ENCODE results near the gene DRD2.

DRD2 gene

GRCh38 chr11:113484223-113484622 is 9.0 kb upstream of the DRD2 start:
- no peak for DNase-seq (ENCODE audit: low spot score)

GRCh38 chr11:113481672-113482071 is 6.5 kb upstream of the DRD2 start:
- DNase-seq (ENCODE audit: low spot score) = peak; percentile 9

DNA sequence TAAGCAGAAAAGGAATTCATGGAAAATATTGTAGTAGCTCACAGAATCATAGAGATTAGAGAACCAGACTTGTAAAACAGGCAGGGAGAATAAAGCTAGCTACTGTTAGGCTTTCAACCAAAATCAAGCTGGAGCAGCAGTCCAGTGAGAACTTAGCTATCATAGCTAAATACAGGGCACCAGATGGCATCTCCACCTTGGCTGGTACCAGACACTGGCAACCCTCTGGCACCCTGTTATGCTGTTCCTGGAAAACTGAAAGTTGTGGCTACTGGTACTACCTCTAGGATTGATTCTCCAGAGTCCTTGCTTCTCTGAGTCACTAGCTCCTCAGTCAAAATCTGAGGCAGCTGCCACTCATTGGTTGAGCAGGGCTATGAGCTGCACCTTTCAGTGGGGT is 6.0 kb upstream of the DRD2 start:
- no peak for DNase-seq (ENCODE audit: low spot score)

DNA sequence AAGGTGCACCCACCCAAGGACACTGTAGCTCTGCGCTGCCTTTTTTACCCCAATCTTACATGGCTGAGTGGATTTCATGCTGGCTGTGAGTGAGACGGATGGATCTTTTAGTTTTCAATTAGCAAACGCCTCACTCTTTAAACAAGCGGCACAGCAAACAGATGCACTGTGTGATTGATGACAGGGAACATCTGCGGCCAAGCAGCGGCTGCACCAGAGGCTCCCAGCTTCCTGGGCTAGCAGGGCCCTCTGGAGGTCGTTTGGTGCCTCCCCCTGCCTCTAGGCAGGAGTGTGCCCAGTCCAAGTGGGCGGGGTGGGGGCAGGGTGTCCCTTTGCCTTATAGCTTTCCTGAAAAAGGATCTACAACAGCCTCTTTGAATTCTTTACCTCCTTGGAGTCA is 2.1 kb upstream of the DRD2 start:
- DNase-seq (ENCODE audit: low spot score) = no peak

DNA sequence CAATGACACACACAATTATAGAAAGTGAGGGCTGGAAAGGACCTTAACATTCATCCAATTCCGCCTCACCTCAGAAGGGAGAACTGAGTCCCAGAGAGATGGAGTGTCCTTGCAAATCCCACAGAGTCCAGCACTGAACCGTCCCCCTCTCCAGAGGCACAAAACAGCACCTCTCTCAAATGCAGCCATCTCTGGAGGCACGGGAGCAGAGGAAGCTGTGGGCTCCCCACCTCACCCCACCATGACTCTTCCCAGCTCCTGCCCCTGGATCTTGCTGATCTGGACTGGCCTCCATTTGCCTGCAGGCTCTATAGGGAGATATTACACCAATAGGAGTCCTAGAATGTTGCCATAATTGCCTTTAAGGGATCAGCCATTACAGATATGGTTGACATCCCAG is 1.4 kb upstream of the DRD2 start:
- DNase-seq (ENCODE audit: low spot score) = no peak

- DNase-seq (ENCODE audit: low spot score) = peak; percentile 64
Observed at GRCh38 chr11:113474362-113475159, 637 bp downstream of the DRD2 start.

DNA sequence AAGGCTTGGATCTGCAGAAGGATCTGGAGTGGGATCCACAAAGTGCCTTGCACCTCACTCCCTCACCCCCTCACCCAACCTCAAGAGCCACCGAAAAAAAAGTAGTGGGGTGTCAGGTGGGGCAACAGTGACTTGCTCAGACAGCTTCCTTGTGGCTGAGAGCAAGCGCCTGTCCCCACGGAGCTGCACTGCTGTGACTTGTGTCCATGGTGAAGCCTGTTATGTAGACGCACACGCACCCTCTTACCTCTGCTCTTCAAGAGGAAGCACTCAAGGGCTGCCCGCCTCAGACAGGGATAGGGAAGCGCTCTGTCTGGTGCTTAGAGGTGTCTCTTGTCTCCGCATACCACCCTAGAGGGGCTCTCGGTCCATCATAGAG is 1.2 kb downstream of the DRD2 start:
- DNase-seq (ENCODE audit: low spot score) = no peak

- DNase-seq (ENCODE audit: low spot score) = no peak
Observed at GRCh38 chr11:113472471-113472870, 2.7 kb downstream of the DRD2 start.

DNA sequence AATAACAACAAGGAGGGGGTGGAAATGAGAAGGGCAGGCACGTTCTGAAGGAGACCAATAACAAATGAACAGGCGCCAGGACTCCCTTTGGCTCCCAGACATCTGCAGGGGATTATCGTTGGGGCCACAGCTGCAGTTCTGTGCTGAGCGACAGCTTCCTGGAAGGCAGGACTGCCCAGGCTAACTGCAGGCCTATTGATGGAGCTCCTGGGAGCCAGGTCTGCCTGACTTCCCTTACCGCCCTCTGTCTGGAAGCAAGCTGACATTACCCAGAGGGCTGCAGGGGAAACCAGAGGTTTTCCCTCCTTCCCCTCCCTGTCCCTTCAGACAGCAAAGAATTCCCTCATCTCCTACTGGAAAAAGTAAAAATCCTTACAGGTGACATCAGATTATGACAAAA is 5.0 kb downstream of the DRD2 start:
- no peak for DNase-seq (ENCODE audit: low spot score)

GRCh38 chr11:113468726-113469345 is 6.4 kb downstream of the DRD2 start:
- DNase-seq (ENCODE audit: low spot score) = no peak

DNA sequence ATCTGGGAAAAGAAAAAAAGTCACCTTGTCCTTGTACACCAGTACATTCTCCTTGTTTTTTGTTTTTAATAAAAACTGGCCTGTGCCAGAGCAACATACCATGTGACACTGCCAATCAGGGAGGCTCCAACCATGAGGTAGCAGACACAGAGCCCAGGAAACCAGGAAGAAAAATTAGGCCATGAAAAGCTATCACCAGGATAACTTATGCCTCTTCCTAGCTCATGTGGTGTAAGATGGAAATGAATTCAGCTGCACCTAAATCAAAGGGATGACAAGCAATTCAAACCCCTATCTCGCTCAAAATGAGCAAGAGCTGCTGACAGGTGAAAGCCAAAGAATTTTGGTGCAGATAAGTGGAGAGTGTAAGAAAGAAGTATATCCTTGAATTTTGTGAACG is 7.7 kb downstream of the DRD2 start:
- no peak for DNase-seq (ENCODE audit: low spot score)

DNA sequence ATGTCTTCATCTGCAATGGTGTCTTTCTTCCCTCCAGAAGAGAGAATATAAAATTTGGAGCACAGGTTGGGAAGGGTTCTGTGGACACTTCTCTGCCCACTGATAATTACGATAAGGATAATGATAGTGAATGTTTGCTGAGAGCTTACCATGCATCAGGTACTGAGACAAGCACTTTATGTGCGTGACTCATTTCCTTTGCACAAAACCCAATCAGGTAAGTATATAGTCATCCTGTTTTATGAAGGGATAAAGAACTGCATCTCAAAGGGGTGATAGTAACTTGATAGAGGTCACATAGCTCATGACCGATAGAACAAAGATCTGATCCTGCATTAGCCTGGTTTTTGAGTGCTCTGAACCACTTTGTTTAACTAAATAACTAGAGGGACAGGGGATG is 9.4 kb downstream of the DRD2 start:
- no peak for DNase-seq (ENCODE audit: low spot score)

DNA sequence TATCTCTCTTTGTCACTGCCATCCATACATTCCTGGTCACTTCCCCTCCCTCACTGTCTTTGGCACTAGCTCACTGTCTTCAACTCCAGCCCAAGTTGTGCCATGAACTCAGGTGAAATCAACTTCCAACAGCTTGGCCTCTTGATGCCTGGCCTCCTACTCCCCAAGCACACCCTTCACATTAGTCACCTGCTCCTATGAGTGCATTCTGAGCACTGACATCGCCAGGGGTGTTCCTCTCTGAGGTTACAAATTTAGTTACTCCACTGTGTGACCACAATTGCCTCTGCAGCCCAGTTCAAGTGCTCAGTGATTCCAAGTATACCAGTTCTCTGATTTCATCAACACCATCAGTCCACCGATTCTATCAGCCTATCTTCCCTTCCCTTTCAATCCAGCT is 10.8 kb downstream of the DRD2 start:
- DNase-seq (ENCODE audit: low spot score) = no peak

DNA sequence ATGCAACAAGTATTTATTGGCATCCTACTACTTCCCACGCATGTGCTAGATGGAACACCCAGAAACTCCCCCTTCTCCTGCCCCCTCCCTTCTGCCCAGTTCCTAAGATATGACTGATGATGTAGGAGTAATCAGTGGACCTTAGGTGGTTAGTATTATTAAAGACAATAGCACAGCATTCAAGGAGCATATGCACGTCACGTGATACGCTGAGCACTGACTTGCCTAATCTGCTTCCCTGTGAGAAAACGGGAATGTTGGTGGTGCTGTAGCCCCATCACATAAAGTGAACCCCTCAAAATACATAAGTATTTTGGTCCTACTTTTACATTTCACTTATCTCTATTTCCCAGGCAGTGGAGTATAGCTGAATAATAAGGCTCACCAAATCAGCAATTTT is 12.4 kb downstream of the DRD2 start:
- DNase-seq (ENCODE audit: low spot score) = no peak

DNA sequence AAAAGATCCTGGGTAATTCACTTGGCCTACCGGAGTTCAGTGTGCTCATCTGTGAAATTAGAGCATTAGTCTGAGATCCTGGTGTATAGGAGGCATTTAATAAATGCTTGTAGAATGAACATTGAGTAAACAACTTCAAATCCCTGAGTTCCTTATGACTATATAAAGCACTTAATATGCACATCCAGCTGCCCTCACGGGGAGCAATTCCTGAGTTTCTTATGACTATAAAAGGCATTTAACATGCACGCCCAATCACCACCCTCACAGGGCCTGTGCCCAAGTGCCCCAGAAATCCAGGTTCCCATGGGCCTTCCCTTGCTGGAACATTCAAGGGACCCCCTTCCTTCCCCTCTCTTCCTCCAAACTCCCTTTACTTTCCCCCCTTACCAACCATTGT is 13.6 kb downstream of the DRD2 start:
- DNase-seq (ENCODE audit: low spot score) = no peak

- no peak for DNase-seq (ENCODE audit: low spot score)
Observed at GRCh38 chr11:113460469-113460868, 14.7 kb downstream of the DRD2 start.

GRCh38 chr11:113458189-113458588 is 17.0 kb downstream of the DRD2 start:
- DNase-seq (ENCODE audit: low spot score) = no peak

- no peak for DNase-seq (ENCODE audit: low spot score)
Observed at GRCh38 chr11:113457784-113458183, 17.4 kb downstream of the DRD2 start.

GRCh38 chr11:113454455-113454854 is 20.7 kb downstream of the DRD2 start:
- no peak for DNase-seq (ENCODE audit: low spot score)

DNA sequence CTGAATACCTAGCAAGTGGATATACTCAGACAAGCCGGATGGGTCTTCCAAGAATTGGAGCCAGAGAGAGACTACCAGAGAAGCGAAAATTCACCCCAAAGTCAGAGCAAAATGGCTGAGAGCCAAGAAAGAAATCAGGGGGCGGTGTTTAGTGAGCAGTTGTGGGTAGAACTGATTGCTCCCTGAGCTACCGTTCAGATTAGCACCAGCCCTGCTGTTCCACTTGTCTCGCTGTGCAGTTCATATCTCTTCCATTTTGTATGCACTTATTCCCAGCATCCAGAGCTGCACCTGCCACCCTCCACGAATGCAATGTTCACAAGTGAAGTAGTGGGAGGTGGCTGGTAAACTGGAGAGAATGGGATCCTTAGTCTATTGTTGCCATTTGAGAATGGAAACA is 25.5 kb downstream of the DRD2 start:
- no peak for DNase-seq (ENCODE audit: low spot score)

- DNase-seq (ENCODE audit: low spot score) = no peak
Observed at GRCh38 chr11:113448316-113448677, 26.9 kb downstream of the DRD2 start.

- no peak for DNase-seq (ENCODE audit: low spot score)
Observed at GRCh38 chr11:113447621-113448315, 27.4 kb downstream of the DRD2 start.

DNA sequence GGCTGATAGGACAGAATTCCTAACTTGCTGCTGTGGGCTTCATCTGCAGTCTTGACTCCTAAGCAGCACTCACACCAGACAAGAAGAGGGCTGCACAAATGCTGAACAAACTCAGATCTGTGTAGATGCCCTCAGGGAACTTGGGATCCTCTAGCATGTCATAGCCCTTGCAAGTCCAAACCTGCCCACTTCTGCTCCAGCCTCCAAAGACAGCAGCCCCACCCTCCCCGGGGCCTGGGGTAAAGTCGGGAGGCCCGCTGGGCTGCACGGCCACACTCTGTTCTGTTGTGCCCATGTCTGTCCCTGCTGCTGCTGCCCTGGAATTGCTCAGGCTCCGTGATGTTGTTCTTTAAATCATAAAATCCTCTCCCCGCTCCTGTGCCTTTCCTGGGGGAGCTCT is 28.3 kb downstream of the DRD2 start:
- no peak for DNase-seq (ENCODE audit: low spot score)
